Coronary artery (tissue), 2 donors: ENCODE results near the gene CACNA1I.

Source experiments
- DNase-seq: peaks from one replicate; pipeline ENCODE4 v3.0.0-alpha.2; 2017; ENCODE audit warnings: low spot score
- H3K27ac ChIP-seq, 2 donors: fragments of 200-600 bp; sonication (generic); one replicate each; pipeline ENCODE4 v1.5.1; 2016 to 2019
- H3K4me3 ChIP-seq: fragments of 200-600 bp; sonication (generic); 2 replicates; pipeline ENCODE4 v1.5.1; 2016; ENCODE audit warnings: mild to moderate bottlenecking, moderate library complexity
- TF ChIP-seq, protein P1 (sequence below): fragments of 200-600 bp; sonication (generic); IDR thresholded peaks from one replicate; pipeline ENCODE4 v1.5.1; 2019; ENCODE audit warnings: antibody characterized with exemption

CACNA1I gene

GRCh38 chr22:39686178-39686620 lies 115.6 kb downstream of the CACNA1I start:
- TF ChIP-seq, protein P1, sequence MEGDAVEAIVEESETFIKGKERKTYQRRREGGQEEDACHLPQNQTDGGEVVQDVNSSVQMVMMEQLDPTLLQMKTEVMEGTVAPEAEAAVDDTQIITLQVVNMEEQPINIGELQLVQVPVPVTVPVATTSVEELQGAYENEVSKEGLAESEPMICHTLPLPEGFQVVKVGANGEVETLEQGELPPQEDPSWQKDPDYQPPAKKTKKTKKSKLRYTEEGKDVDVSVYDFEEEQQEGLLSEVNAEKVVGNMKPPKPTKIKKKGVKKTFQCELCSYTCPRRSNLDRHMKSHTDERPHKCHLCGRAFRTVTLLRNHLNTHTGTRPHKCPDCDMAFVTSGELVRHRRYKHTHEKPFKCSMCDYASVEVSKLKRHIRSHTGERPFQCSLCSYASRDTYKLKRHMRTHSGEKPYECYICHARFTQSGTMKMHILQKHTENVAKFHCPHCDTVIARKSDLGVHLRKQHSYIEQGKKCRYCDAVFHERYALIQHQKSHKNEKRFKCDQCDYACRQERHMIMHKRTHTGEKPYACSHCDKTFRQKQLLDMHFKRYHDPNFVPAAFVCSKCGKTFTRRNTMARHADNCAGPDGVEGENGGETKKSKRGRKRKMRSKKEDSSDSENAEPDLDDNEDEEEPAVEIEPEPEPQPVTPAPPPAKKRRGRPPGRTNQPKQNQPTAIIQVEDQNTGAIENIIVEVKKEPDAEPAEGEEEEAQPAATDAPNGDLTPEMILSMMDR, result no peak
- Histone ChIP-seq H3K27ac (no peak overlapping the region), H3K4me3 (no peak overlapping the region)
- DNase-seq, result no peak

DNA sequence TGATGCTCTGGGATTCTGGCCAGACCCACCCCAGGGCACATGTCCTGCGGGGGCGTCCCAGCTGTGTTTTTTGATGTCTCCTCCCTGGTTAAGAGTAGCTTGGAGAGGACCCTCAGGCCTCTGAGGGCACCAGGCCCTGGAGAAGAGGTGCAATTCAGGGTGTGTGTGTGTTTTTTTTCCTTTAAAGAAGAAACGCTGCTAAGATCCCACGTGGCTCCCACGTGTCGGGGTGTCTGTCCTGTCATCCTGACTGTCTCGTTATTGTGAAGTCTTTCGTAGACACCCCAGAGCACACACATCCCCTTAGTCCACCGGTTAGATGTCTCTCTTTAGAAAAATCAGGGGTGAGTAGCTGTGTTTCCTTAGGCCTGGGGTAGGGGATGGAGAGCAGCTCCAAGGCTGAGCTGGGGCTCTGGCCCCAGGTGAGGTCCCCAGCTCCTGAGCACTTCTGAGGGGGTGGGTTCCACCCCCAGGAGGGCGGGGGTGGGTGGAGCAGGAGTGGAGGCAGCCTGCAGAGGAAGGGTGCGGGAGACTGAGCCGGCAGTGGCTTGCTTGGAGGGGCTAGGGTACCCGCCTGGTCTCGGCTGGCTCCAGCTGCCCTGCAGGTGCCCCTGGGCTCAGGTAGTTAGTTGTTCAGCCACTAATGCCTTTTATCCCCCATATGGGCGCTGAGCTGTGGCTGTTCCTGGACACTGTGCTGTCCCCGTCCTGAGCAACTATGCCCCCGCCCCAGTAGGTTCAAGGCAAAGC lies 116.4 kb downstream of the CACNA1I start:
- no peak for DNase-seq
- H3K4me3 ChIP-seq, result no peak overlapping the region
- TF ChIP-seq, protein P1, result no peak
- no peak overlapping the region for H3K27ac ChIP-seq

DNA sequence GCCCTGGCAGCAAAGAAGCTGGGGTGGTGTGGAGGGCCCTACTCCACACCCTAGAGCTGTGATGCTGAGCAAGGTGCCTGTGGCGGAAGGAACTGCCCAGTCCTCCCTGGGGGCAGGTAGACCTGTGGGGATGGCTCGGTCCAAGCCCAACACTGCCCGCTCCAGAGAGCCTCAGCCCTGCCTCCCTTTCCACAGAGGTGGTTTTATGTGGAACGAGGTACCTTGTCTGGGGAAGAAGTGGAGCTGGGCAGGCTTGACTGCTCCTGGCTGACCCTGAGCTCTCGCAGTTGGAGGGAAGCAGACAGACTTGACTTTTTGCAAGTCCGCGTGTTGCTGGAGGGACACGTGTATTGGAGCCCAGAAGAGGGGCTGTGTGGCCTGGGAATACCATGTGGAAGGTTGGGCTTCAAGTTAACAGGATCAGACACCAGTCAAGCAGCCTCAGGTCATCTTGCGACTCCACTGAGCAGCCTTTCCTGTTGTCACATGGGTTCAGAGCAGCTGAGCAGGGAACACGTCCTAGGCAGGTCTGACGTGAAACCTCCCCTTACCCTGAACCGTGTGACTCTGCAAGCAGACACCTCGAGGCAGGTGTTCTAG lies 117.7 kb downstream of the CACNA1I start:
- H3K27ac ChIP-seq, result no peak overlapping the region
- DNase-seq, result no peak
- TF ChIP-seq, protein P1, result no peak
- no peak overlapping the region for H3K4me3 ChIP-seq

DNA sequence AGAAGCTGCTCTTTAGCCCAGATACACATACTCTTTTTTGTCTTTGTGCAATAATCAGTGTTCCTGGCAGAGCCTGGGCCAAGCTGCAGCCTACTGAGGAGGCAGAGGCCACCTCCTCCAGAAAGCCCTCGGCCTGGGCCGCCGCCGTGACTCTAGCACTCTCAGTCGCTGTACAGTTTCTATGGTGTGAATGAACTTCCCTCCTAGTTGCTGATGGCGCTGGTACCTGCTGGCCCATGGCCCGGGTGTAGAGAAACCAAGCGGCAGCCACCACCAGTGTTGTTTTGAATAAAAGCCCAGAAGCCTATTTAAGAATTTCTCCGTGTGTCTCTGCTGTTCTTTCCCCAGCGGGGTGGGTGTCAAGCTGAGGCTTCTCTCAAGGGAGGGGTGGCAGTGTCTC lies 118.9 kb downstream of the CACNA1I start:
- H3K4me3 ChIP-seq, result no peak overlapping the region
- DNase-seq, result no peak
- TF ChIP-seq, protein P1, result no peak
- H3K27ac ChIP-seq, result no peak overlapping the region

GRCh38 chr22:39690881-39691605 lies 120.5 kb downstream of the CACNA1I start:
- H3K27ac ChIP-seq, result no peak overlapping the region
- DNase-seq, result no peak
- no peak overlapping the region for H3K4me3 ChIP-seq
- TF ChIP-seq, protein P1, result no peak

DNA sequence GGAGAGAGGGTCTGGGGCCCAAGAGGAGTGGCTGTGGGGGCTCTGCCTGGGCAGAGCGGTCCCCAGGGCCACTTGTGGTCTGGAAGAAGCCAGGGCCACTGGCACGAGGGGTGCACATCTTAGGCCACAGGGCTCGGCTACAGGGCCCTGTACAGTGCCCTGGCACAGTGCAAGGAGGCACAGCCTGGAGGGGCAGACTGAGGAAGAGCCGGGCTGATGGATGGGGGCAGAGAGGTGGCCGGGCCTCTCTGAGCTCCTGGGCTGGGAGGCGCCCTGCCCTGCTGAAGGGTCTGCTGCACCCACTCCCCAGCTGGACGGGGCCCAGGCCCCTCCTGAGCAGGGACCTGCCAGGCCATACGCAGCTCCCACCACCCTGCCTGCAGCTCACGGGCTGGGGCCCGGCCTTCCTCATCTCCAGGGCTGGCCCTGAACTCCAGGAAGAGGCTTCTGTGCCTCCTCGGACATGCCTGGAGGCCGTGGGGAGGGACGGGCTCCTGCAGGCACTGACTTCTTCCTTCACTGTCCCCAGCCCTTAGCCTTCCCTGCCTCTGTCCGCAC lies 123.5 kb downstream of the CACNA1I start:
- DNase-seq, result no peak
- Histone ChIP-seq H3K27ac (no peak overlapping the region), H3K4me3 (no peak overlapping the region)
- TF ChIP-seq, protein P1, result no peak
